Right renal pelvis (tissue), 4 donors: ENCODE results near the gene C7. TPM values are rescaled to one million over a fixed set of nuclear protein-coding genes. Genes with fewer than 3 reads are reported as not detected.

Source experiments
- DNase-seq, 4 donors: peaks; one replicate each; pipeline ENCODE4 v3.0.0-alpha.2; 2013; ENCODE audit warnings: low read depth in 4 of 4, low spot score in 3 of 4, missing footprints in 1 of 4
- polyA plus RNA-seq, 4 donors: library from polyadenylated mRNA; unstranded; fragments of 120-200 nt; gene quantifications; one replicate each; pipeline ENCODE4 v1.2.1, GENCODE V29; 2013; ENCODE audit not compliant: insufficient read length in 4 of 4

C7 gene
- polyA plus RNA-seq, 4 donors = 130 to 218 (median 195) TPM

- no peak for DNase-seq
Observed at GRCh38 chr5:40915341-40915926, 6.1 kb downstream of the C7 start.

GRCh38 chr5:40916226-40916625, 6.9 kb downstream of the C7 start:
- no peak for DNase-seq

GRCh38 chr5:40928886-40929448, 19.7 kb downstream of the C7 start:
- no peak for DNase-seq

GRCh38 chr5:40932766-40933165, 23.5 kb downstream of the C7 start:
- DNase-seq = no peak

- no peak for DNase-seq
Observed at GRCh38 chr5:40937075-40937474, 27.8 kb downstream of the C7 start.

- no peak for DNase-seq
Observed at GRCh38 chr5:40939753-40940152, 30.5 kb downstream of the C7 start.

GRCh38 chr5:40945111-40945510, 35.8 kb downstream of the C7 start:
- no peak for DNase-seq

GRCh38 chr5:40955313-40955712, 46.0 kb downstream of the C7 start:
- DNase-seq = no peak

- no peak for DNase-seq
Observed at GRCh38 chr5:40957048-40957447, 47.8 kb downstream of the C7 start.

GRCh38 chr5:40958811-40959210, 49.5 kb downstream of the C7 start:
- DNase-seq = no peak

- no peak for DNase-seq
Observed at GRCh38 chr5:40960037-40960436, 50.7 kb downstream of the C7 start.

GRCh38 chr5:40962207-40962955, 53.1 kb downstream of the C7 start:
- DNase-seq = no peak

- DNase-seq = no peak
Observed at GRCh38 chr5:40972434-40972833, 63.1 kb downstream of the C7 start.

GRCh38 chr5:40973364-40974004, 64.2 kb downstream of the C7 start:
- DNase-seq = no peak

GRCh38 chr5:40976041-40976440, 66.7 kb downstream of the C7 start:
- no peak for DNase-seq

GRCh38 chr5:40976836-40977235, 67.5 kb downstream of the C7 start:
- no peak for DNase-seq

- no peak for DNase-seq
Observed at GRCh38 chr5:40981420-40981819, 72.1 kb downstream of the C7 start.

GRCh38 chr5:40983781-40984180, 74.5 kb downstream of the C7 start:
- DNase-seq = no peak

GRCh38 chr5:40984884-40985283, 75.6 kb downstream of the C7 start:
- DNase-seq = no peak

GRCh38 chr5:40985501-40985900, 76.2 kb downstream of the C7 start:
- no peak for DNase-seq

- no peak for DNase-seq
Observed at GRCh38 chr5:40986666-40987065, 77.4 kb downstream of the C7 start.

GRCh38 chr5:40987349-40987748, 78.1 kb downstream of the C7 start:
- no peak for DNase-seq
